Suppressor macrophage treated with lipopolysaccharide for 1 hour (primary cell): ENCODE results near the gene FAM110D.
A peak's percentile ranks its signal among the peaks of the same experiment; 100 is the strongest.

Source experiments
- DNase-seq, 3 donors: peaks; one replicate each; pipeline ENCODE4 v3.0.0-alpha.2; 2020 to 2022

FAM110D gene

GRCh38 chr1:26164036-26164860, 5.4 kb downstream of the FAM110D start:
- peak; percentile 49 to 83 (median 71) for DNase-seq

DNA sequence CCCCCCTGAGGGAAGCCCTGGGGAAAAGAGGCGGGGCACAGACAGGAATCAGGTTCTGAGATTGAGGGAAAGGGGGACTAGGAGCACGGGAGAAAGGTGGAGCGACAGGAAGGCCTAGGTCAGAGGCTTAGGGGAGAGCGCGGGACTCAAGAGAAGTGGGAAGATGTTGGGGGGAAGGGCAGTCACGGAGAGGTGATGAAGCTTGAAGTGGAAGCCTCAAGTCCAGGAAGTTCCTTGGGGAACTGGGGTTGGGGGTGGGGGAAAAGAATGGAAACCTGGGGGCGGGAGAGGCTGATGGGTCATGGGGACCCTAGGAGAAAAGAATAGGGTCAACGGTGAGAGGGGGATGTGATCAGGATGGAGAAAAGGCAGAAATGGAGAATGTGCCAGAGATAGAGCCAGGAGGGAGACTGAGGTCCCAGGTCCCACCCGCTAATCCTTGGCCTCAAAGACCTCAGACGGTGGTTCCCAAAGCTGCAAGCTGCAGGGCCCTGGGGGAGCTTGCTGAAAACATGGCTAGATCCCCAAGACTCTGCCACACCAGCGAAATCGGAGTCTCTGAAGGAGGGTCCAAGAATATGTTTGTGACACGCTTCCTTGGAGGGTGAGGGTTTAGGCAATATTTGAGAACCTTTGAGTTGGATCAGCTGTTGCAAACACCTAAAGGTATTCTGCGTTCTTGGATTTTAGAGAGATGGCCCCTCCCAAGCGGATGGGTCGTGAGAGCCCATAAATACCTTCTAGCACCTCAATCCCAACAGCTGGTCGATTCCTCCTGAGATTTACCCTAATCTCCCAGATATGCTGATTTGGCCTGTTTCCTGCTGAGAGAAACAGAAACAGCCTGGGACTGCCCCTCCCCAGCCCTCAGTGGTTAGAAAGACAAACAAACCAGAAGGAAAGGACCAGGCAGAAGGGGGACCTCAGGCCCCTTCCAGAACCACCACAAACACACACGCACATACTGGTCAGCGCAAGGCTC, 6.3 kb downstream of the FAM110D start:
- peak in 2 of 3 donors; percentile 24 to 47 for DNase-seq

DNA sequence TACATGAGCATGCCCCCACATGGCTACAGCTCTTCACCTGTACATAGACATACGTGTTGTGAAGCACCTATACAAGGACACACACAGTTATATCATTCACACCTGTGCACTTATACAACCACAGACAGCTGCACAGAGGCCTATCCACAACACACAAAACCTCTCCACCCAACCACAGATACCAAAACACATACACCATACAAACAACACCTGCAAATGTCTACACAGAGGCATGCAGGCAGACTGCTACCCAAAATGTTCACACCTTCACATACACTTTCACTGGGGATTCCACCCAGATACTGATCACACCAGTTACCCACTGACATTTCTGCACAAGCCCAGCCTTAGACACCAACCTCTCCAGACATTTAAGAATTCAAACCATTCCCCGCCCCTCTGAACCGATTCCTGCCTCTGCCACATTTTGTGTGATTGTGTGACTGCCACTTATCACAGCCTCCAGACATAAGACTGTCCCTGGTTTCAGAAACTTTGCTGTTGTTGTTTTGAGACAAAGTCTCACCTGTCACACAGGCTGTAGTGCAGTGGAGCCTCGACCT, 7.9 kb downstream of the FAM110D start:
- DNase-seq: no peak

DNA sequence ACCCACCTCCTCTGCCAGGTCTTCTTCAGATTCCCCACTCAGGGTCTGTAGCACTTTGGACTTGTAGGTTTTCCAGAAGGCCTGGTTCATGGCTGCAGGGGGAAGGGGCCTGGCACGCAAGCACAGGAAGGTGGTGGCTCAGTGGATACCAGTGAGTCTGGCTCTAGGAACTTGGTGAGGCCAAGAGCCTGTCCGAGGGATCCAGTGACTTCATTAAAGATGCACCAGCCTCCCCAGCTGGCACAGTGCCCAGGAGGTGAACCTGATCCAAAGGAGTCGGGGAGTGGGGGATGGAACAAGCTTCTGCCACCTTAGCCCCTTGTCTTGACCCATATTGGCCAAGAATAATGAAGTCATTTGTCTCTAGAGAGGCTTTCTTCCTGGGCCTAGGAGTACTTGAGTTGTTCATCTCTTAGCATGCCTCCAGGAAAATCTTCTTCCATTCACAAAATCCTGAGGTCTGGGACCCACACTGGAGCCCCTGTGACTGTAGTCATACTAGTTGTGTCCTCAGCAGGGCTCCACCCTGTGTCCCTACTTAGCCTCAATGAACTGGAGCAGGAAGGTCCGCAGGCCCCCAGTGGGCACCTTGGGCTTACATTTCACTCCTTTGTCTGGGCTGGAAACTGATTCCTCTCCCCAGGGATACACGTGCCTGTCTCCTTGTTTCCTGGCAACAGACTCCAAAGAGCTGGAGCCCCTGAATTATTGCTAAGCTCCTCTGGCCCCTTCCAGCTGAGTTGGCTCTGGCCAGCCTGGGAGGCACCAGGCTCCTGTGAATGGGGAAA, 9.7 kb downstream of the FAM110D start, which contains the start of gene C1orf232:
TSS of gene C1orf232 (minus strand) at position 554 of the 788 bp plus-strand sequence. CDS start at position 90, 464 bp downstream.
- no peak for DNase-seq

DNA sequence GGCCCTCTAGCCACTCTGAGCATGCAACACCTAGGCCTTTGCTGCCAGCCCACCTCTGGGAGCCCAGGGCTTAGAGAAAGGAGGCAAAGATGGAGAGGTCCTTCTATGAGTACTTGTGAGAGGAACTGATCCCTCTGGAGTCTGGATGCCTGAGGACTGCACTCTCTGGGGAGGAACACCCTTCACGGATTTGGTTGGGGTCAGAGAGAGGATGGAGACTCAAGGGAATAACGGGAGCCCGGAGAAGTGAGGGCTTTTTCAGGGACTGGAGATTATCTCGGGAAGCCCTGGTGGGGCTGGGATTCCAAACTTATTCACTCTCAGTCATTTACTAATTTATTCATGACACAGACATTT, 10.3 kb downstream of the FAM110D start:
- DNase-seq: no peak

DNA sequence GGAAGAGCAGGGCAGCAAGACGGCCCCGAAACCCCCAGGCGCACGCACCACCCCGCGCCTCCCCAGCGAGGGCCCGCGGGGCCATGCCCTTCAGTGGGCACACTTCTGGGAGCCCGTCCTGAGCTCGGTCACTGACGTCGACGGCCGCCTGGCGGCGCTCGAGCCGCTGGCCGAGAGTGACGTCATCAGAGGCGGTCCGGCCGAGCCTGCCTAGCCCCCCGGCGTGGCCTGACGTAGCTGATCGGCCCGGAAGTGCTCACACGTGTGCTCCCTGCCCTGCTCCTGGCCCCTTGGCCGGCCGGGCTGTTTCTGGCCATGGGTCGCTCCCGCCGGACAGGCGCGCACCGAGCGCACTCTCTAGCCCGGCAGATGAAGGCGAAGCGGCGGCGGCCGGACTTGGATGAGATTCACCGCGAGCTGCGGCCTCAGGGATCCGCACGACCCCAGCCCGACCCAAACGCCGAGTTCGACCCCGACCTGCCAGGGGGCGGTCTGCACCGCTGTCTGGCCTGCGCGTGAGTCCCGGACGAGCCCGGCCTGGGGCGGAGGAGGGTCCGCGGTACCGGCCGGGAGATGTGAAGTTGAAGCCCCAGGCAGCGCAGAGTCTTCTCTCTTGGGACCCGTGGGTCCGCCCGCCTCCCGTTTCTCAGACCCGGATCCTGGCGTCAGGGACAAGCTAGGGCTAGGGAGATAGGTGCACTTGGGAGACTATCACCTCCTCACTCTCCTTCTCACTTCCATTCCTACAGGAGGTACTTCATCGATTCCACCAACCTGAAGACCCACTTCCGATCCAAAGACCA, 11.0 kb downstream of the FAM110D start, which contains the start of gene ZNF593:
TSS of gene ZNF593 (plus strand) at position 240 of the 803 bp plus-strand sequence. CDS start at position 316, 76 bp downstream.
- peak; percentile 95 to 98 (median 97) for DNase-seq

- no peak for DNase-seq
These were observed 11.6 kb downstream of the FAM110D start for GRCh38 chr1:26170472-26170821.

DNA sequence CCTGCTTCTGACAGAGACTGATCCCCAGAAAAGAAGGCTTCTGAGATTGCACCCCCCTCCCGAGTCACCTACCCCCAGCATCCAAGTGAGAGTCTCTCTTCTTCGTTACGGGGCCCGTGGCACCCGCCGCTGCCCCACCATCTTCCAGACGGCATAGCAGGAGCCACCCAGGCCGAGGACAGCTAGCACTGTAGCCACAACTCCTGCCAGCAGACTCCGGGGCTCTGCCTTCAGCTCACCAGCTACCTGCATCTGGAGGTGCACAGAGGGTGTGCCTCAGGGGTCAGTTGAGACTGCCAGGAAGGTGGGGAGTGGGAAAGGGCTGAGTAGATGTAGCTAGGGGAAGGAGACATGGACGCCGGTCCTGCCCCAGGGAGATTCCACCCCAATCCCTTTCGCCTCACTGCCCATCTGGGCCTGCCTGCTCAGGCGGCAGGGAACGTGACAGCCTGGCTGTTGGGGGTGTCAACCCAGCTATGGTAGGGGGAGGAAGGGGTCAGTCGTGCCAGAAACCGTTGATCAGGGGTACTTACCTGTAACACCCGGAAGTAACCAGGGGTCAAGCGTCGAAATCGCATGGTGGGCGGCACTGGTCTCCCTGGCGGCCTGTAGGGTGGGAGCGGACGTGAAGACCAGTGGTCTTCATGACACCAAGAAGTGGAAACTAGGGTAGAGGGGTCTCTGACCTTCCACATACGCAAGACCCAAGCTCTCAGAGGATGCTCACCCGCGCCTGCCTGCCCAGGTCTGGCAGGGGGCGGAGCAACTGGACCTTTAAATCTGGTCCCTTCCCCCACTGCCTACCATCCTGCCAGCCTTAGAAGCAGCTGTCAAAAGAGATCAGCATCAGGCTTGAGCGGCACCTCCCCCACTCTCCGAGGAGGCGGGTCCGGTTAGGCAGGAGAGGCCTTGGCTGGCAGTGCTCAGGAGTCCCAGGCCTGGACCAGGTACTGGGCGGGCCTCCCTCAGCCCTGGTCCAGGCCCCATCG, 12.5 kb downstream of the FAM110D start, which contains the start of gene ZNF593OS:
TSS of gene ZNF593OS (minus strand) at position 749 of the 989 bp plus-strand sequence. CDS start at position 578, 171 bp downstream.
- DNase-seq: no peak

- DNase-seq: no peak
These were observed 16.5 kb downstream of the FAM110D start for GRCh38 chr1:26175346-26175745.

GRCh38 chr1:26177182-26177684, 18.4 kb downstream of the FAM110D start, which contains the start of gene CNKSR1:
Gene CNKSR1, plus strand, starts transcription at chr1:26177491. Its CDS starts 57 bp downstream, at chr1:26177548.
- DNase-seq: no peak

- DNase-seq: no peak
These were observed 21.2 kb downstream of the FAM110D start for GRCh38 chr1:26180010-26180506.

- no peak for DNase-seq
These were observed 22.9 kb downstream of the FAM110D start for GRCh38 chr1:26181586-26182382.

DNA sequence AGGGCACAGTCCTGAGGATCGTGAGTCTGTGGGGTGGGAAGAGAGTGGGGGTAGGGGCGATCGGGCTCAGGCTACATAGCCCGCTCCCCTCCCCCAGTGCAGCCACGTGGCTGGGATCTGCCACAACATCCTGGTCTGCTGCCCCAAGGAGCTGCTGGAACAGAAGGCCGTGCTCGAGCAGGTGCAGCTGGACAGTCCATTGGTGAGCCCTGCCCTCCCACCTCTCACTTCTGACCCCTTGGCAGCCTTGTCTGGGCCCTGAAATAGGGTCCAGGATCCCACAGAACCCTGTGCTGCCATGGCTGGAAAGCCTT, 23.5 kb downstream of the FAM110D start:
- DNase-seq: no peak

DNA sequence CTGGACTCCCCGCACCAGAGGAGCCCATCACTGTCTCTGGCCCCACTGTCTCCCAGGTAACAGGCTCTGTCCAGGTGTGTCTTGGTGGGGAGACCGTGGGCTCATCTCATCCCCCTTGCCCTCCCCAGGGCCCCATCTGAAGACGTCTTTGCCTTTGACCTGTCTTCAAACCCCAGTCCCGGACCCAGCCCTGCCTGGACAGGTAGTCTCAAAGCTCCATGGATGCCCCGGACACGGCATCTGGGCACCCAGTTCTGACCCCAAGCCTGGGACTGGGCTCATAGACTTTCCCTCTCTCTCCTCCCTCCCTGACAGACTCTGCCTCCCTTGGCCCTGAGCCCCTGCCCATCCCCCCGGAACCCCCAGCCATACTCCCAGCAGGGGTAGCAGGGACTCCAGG, 25.2 kb downstream of the FAM110D start:
- DNase-seq: no peak

DNA sequence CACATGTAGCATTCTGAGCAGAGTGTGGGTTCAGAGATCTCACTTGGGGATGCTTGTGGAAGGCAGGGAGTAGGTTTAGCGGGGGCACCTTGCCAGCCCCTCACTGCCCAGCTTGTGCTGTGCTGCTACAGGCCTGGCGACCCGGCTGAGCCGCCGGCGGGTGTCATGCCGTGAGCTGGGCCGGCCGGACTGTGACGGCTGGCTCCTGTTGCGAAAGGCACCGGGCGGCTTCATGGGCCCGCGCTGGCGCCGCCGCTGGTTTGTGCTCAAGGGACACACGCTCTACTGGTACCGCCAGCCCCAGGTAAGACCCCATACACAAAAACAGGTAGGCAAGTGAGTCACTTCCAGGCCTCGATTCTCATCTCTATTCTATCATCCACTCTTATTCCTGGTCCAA, 26.0 kb downstream of the FAM110D start:
- no peak for DNase-seq

- no peak for DNase-seq
These were observed 29.0 kb downstream of the FAM110D start for GRCh38 chr1:26187882-26188281.

GRCh38 chr1:26188477-26188876, 29.6 kb downstream of the FAM110D start:
- no peak for DNase-seq

GRCh38 chr1:26189331-26189730, 30.5 kb downstream of the FAM110D start:
- DNase-seq: no peak
